ENCODE data around the gene CRIP3.

CRIP3 gene

GRCh38 chr6:43277643-43278523 is 30.7 kb downstream of the CRIP3 start:
- DNase-seq (ENCODE audit: insufficient read length, low spot score), result no peak
- no peak for TF ChIP-seq CTCF (IDR thresholded peaks at IDR 0.05; ENCODE audit: insufficient read depth, missing control alignments)
- FAIRE-seq, result no peak

- FAIRE-seq (no peak), DNase-seq (ENCODE audit: insufficient read length, low spot score) (no peak)
- no peak for TF ChIP-seq CTCF (IDR thresholded peaks at IDR 0.05; ENCODE audit: insufficient read depth, missing control alignments)
These were observed 31.4 kb downstream of the CRIP3 start for GRCh38 chr6:43277306-43277642.

GRCh38 chr6:43276577-43277305 is 31.9 kb downstream of the CRIP3 start:
- TF ChIP-seq CTCF (IDR thresholded peaks at IDR 0.05; ENCODE audit: insufficient read depth, missing control alignments), result no peak
- FAIRE-seq, result no peak

GRCh38 chr6:43275801-43276576 is 32.6 kb downstream of the CRIP3 start:
- TF ChIP-seq CTCF (IDR thresholded peaks at IDR 0.05; ENCODE audit: insufficient read depth, missing control alignments), result no peak
- DNase-seq (ENCODE audit: insufficient read length, low spot score) (peak; percentile 61), FAIRE-seq (no peak)

More at GRCh38 chr6:43276577-43277305, 31.9 kb downstream of the CRIP3 start:
- DNase-seq (ENCODE audit: insufficient read length, low spot score), result peak; percentile 93

GRCh38 chr6:43274916-43275597 is 33.6 kb downstream of the CRIP3 start:
- TF ChIP-seq CTCF (IDR thresholded peaks at IDR 0.05; ENCODE audit: insufficient read depth, missing control alignments), result no peak
- DNase-seq (ENCODE audit: insufficient read length, low spot score) (no peak), FAIRE-seq (no peak)

- no peak for TF ChIP-seq CTCF (IDR thresholded peaks at IDR 0.05; ENCODE audit: insufficient read depth, missing control alignments)
- no peak for FAIRE-seq
These were observed 34.3 kb downstream of the CRIP3 start for GRCh38 chr6:43274127-43274915.

More at GRCh38 chr6:43274127-43274915, 34.3 kb downstream of the CRIP3 start:
- no peak for DNase-seq (ENCODE audit: insufficient read length, low spot score)

Measured in D721Med (cell line).